Keratinocyte (primary cell): ENCODE results near the gene TSC22D2. TPM values are rescaled to one million over a fixed set of nuclear protein-coding genes. Genes with fewer than 3 reads are reported as not detected.
A peak's percentile ranks its signal among the peaks of the same experiment; 100 is the strongest.

Experiments used
- DNase-seq: peaks from one replicate; pipeline ENCODE4 v3.0.0-alpha.2; 2011; ENCODE audit warnings: low read depth, missing footprints, low spot score
- FAIRE-seq: peaks from 2 replicates; lab custom pipeline; 2011; peaks lifted over from hg19 to GRCh38; lab: Jason Lieb, UNC
- H2AFZ ChIP-seq: 2 replicates; pipeline ENCODE4 v1.6.0; 2012; ENCODE audit warnings: low read length, control low read depth, inconsistent platforms; ENCODE audit not compliant: control insufficient read depth
- H3K27ac ChIP-seq: 2 replicates; pipeline ENCODE4 v1.5.1; 2011; ENCODE audit warnings: low read length; ENCODE audit not compliant: control insufficient read depth, insufficient read depth
- H3K27me3 ChIP-seq: 3 replicates; pipeline ENCODE4 v1.6.0; 2011; ENCODE audit warnings: low read length; ENCODE audit not compliant: control insufficient read depth, insufficient read depth; ENCODE audit errors: extremely low read depth
- H3K36me3 ChIP-seq, 2 experiments: 2 replicates in 1 of 2; 3 replicates in 1 of 2; pipeline ENCODE4 v1.5.1; 2011; ENCODE audit warnings: low read length in 2 of 2, mild to moderate bottlenecking in 1 of 2; ENCODE audit not compliant: control insufficient read depth in 2 of 2, insufficient read depth in 2 of 2; ENCODE audit errors: extremely low read depth in 1 of 2
- H3K4me1 ChIP-seq: 3 replicates; pipeline ENCODE4 v1.5.1; 2011; ENCODE audit warnings: low read length; ENCODE audit not compliant: control insufficient read depth, insufficient read depth; ENCODE audit errors: extremely low read depth
- H3K4me2 ChIP-seq: 3 replicates; pipeline ENCODE4 v1.6.0; 2011; ENCODE audit warnings: low read depth, low read length; ENCODE audit not compliant: control insufficient read depth, insufficient read depth; ENCODE audit errors: extremely low read depth
- H3K4me3 ChIP-seq, 3 experiments: fragments of 200-600 bp in 1 of 3; sonication (generic) in 1 of 3; 2 replicates in 2 of 3; 3 replicates in 1 of 3; pipeline ENCODE4 v1.5.1; 2011 to 2016; ENCODE audit warnings: low read length in 3 of 3, mild to moderate bottlenecking in 3 of 3, control low read depth in 2 of 3, inconsistent platforms in 1 of 3, low read depth in 1 of 3, mixed read lengths in 1 of 3, mixed run types in 1 of 3, moderate library complexity in 1 of 3; ENCODE audit not compliant: control insufficient read depth in 2 of 3, insufficient read depth in 2 of 3; ENCODE audit errors: extremely low read depth in 1 of 3
- H3K79me2 ChIP-seq: 2 replicates; pipeline ENCODE4 v1.6.0; 2012; ENCODE audit warnings: low read length; ENCODE audit not compliant: control insufficient read depth, insufficient read depth
- H3K9ac ChIP-seq: 3 replicates; pipeline ENCODE4 v1.6.0; 2011; ENCODE audit warnings: low read length; ENCODE audit not compliant: control insufficient read depth, insufficient read depth; ENCODE audit errors: extremely low read depth
- H3K9me1 ChIP-seq: 3 replicates; pipeline ENCODE4 v1.6.0; 2011; ENCODE audit warnings: low read length; ENCODE audit not compliant: control insufficient read depth, insufficient read depth; ENCODE audit errors: extremely low read depth
- H3K9me3 ChIP-seq: 2 replicates; pipeline ENCODE4 v1.5.1; 2012; ENCODE audit warnings: low read depth, low read length; ENCODE audit not compliant: control insufficient read depth
- H4K20me1 ChIP-seq: 3 replicates; pipeline ENCODE4 v1.6.0; 2011; ENCODE audit warnings: low read length; ENCODE audit not compliant: control insufficient read depth, insufficient read depth; ENCODE audit errors: extremely low read depth
- EZH2 ChIP-seq: IDR thresholded peaks from one replicate; pipeline ENCODE4 v1.6.1; 2012; ENCODE audit warnings: inconsistent platforms, mild to moderate bottlenecking, low read length, moderate library complexity
- dilution Hi-C: fragments of 300-500 bp; cut with MboI; formaldehyde crosslinking; loops from one replicate; pipeline ENCODE4 v1.7.0; 2020; ENCODE audit warnings: low sequenced_read_pairs; ENCODE audit not compliant: extremely low pct_ligation_motif_present
- polyA plus RNA-seq, 5 experiments: library from polyadenylated mRNA; depleted of rRNA in 3 of 5; stranded (reverse) in 3 of 5; stranded (forward) in 1 of 5; unstranded in 1 of 5; fragments of >200 nt; gene quantifications; 1 replicate in 1 of 5; 2 replicates in 3 of 5; 3 replicates in 1 of 5; pipeline versions ENCODE4 v1.2.1 to v1.2.3, GENCODE V29; 2011 to 2012; ENCODE audit warnings: missing spikeins in 2 of 5, low read depth in 1 of 5, low replicate concordance in 1 of 5
- TF ChIP-seq, protein P1 (sequence below), 3 experiments: IDR thresholded peaks in 1 of 3; conservative IDR thresholded peaks in 1 of 3; optimal IDR thresholded peaks in 1 of 3; 2 replicates in 2 of 3; 3 replicates in 1 of 3; pipeline versions ENCODE3 to v1.5.1; 2011; ENCODE audit warnings: low read length in 3 of 3, mild to moderate bottlenecking in 3 of 3, moderate library complexity in 2 of 3, control low read depth in 1 of 3, inconsistent platforms in 1 of 3; ENCODE audit not compliant: insufficient read depth in 2 of 3; ENCODE audit errors: extremely low read depth in 1 of 3

Gene TSC22D2
- polyA plus RNA-seq, 1 donor (not counting 4 experiments of a cell fraction or from before 2014, with no cell fraction given): 22.3 TPM

DNA sequence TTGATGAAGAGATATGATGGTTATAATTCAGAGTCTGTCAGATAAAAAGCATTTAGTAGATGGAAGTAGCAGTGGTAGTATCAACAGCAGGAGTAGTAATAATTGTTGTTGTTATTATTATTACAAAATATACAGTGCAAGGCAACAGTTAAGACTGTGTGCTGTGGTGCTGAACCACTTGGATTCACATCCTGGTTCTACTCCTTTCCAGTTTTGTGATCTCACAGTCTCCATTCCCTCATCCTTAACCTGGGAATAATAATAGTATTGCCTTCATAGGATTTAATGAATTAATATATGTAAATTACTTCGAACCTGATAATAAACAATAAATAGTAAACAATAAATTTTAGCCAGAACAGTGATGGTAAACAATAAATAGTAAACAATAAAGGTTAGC, 37.1 kb upstream of the TSC22D2 start:
- no peak overlapping the region for H2AFZ ChIP-seq
- peak overlapping the region; percentile 58 to 91 (median 90) for H3K4me3 ChIP-seq
- no peak for TF ChIP-seq EZH2
- TF ChIP-seq, protein P1, sequence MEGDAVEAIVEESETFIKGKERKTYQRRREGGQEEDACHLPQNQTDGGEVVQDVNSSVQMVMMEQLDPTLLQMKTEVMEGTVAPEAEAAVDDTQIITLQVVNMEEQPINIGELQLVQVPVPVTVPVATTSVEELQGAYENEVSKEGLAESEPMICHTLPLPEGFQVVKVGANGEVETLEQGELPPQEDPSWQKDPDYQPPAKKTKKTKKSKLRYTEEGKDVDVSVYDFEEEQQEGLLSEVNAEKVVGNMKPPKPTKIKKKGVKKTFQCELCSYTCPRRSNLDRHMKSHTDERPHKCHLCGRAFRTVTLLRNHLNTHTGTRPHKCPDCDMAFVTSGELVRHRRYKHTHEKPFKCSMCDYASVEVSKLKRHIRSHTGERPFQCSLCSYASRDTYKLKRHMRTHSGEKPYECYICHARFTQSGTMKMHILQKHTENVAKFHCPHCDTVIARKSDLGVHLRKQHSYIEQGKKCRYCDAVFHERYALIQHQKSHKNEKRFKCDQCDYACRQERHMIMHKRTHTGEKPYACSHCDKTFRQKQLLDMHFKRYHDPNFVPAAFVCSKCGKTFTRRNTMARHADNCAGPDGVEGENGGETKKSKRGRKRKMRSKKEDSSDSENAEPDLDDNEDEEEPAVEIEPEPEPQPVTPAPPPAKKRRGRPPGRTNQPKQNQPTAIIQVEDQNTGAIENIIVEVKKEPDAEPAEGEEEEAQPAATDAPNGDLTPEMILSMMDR (optimal IDR thresholded peaks at IDR 0.05 in 1 of 3, IDR thresholded peaks at IDR 0.05 in 1 of 3, conservative IDR thresholded peaks at IDR 0.05 in 1 of 3; ENCODE audit: extremely low read depth in 1 of 3, insufficient read depth in 2 of 3, low read length in 3 of 3): no peak
- H3K9me3 ChIP-seq: no peaks in the 10 kb centered on the region
- H3K79me2 ChIP-seq: peaks cover 10% of the 10 kb centered on the region
- peak overlapping the region; percentile 97 for H3K27ac ChIP-seq
- no peak for DNase-seq
- H3K4me2 ChIP-seq: peak overlapping the region; percentile 87
- H3K4me1 ChIP-seq: peaks cover 20% of the 10 kb centered on the region
- H3K9ac ChIP-seq: peak overlapping the region; percentile 89
- FAIRE-seq: no peak
- dilution Hi-C loops: no loop called here
- no peaks in the 10 kb centered on the region for H4K20me1 ChIP-seq
- H3K36me3 ChIP-seq: no peaks in the 10 kb centered on the region
- no peaks in the 10 kb centered on the region for H3K27me3 ChIP-seq
- no peaks in the 10 kb centered on the region for H3K9me1 ChIP-seq

DNA sequence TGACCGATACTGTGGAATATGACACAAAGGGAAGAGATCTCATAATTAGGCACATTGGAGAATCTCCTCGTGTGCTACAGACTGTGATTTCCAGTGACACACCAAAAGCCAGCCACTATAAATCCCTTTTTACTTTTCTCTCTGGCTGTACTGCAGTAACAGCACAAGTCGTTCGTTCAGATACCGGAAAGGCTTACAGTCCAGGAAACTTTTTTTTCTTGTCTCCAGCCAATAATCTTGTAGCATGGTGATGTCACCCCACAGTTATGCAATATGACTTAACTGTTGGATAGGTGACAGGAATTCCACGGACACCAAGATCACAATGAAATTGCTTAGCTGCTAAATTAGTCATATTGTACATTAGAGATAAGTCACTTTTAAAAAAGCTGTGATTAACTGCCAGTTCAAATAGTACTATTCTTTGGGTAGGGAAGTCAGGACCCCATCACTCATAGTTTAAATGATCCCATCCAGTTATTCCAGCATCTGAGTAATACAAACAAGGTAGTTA, 36.3 kb upstream of the TSC22D2 start:
- no peaks in the 10 kb centered on the region for H3K36me3 ChIP-seq
- no peaks in the 10 kb centered on the region for H3K9me3 ChIP-seq
- H4K20me1 ChIP-seq: no peaks in the 10 kb centered on the region
- H3K27ac ChIP-seq: peak overlapping the region; percentile 97
- no peaks in the 10 kb centered on the region for H3K9me1 ChIP-seq
- H3K27me3 ChIP-seq: no peaks in the 10 kb centered on the region
- dilution Hi-C loops: no loop called here
- H3K4me1 ChIP-seq: peaks cover 24% of the 10 kb centered on the region
- H3K9ac ChIP-seq: peak overlapping the region; percentile 89
- no peak overlapping the region for H2AFZ ChIP-seq
- H3K79me2 ChIP-seq: peaks cover 10% of the 10 kb centered on the region
- peak overlapping the region; percentile 58 to 91 (median 90) for H3K4me3 ChIP-seq
- TF ChIP-seq, protein P1 (optimal IDR thresholded peaks at IDR 0.05 in 1 of 3, IDR thresholded peaks at IDR 0.05 in 1 of 3, conservative IDR thresholded peaks at IDR 0.05 in 1 of 3; ENCODE audit: extremely low read depth in 1 of 3, insufficient read depth in 2 of 3, low read length in 3 of 3): no peak
- no peak for TF ChIP-seq EZH2
- H3K4me2 ChIP-seq: peak overlapping the region; percentile 87
- peak; percentile 98 for DNase-seq
- FAIRE-seq: peak; percentile 93
